NOMO-1 (cell line): ENCODE measurements around the gene SFRP2.

Experiments used
- DNase-seq, 2 experiments: peaks; one replicate each; lab custom pipeline; 2025; ENCODE audit not compliant: unreplicated experiment in 2 of 2; lab: John Stamatoyannopoulos, UW

SFRP2 gene

DNA sequence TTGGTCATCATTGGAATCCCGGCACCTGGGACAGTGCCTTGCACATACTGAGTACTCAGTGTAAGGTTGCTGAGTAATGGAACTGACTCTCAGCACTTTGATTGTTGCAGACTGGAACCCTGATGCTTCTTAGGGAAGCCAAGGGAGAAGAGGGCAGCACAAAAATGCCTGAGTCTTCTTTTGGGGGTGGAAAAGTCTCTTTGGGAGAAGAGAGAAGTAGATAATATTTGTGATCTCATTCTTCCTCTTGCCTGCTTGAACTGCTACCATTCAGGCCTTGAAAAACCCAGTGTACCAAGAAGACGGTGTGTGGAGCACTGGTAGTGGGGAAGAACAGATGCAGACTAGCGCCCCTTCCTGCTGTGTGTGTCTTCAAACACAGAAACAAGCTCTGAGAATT is 12.3 kb downstream of the SFRP2 start:
- no peak for DNase-seq

DNA sequence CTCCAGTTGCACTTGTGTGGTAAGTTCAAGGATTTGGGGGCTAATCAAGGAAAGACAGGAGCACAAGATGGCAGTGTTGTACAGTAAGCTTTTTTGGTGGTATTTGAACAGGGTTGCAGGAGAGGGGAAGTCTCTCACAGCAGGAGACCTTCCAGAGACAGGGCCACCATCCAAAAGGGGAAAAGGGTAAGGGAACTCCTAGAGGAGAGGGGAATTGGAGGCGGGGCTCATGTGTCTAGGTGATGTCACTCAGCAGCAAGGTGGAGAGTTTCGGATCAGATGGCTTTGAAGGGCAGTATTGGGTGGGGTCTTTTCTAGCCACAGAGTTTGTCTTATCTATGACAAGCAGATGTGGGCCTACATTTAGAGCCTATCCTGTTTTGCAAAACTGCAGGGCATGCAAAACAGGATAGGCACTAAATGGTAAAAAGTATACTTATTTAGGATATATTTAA is 15.6 kb downstream of the SFRP2 start:
- no peak for DNase-seq

- DNase-seq: peak; percentile 11 to 56
Observed at GRCh38 chr4:153771046-153771445, 17.8 kb downstream of the SFRP2 start.

DNA sequence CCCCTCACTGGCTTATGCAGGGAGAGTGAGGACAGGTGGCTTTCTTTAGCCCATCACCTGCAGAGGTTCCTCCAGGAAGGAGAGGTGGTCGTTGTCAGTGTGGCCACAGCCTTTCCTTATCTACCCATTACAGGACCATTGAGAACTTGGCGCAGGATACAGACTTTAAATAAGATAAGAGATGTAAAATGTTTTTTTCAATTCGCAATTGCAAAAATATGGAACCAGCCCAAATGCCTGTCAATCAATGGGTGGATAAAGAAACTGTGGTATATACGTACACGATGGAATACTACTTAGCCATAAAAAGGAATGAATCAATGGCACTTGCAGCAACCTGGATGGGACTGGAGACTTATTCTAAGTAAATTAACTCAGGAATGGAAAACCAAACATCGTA is 22.1 kb downstream of the SFRP2 start:
- no peak for DNase-seq

GRCh38 chr4:153765894-153766293 is 23.0 kb downstream of the SFRP2 start:
- no peak for DNase-seq

DNA sequence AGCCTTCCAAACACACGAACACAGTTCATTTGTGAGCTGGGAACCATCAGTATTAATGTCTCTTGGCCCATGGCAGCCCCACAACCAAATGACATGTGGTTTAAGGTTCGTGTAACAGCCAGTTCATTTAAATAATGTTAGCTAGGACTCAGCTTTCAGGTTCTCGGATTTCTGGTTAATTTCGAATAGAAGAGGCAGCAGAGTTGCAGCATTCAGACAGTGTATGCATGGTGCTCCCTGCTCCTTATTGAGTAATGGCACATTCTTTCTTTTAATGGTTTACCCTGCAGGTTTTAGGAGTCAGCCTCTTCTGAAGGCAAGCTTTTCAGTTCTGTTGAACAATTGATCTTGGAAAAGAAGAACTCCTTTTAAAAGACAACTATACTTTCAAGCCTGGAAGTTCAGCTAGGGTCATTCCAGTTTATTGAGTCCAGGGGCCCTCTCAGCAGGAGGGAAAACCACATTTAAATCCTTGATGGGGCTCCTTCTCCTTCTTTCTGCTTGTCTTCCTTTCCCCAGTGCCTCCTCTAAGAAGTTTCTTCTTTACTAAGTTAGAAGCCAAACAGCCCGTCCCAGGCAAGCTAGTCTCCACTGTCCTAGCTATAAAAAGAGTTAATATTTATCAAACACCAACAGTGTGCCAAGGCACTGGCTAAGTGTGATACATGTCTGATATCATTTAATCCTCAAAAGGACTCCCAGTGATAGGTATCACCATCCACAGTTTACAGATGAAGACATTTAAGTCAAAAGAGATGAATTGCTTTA is 24.1 kb downstream of the SFRP2 start:
- no peak for DNase-seq

DNA sequence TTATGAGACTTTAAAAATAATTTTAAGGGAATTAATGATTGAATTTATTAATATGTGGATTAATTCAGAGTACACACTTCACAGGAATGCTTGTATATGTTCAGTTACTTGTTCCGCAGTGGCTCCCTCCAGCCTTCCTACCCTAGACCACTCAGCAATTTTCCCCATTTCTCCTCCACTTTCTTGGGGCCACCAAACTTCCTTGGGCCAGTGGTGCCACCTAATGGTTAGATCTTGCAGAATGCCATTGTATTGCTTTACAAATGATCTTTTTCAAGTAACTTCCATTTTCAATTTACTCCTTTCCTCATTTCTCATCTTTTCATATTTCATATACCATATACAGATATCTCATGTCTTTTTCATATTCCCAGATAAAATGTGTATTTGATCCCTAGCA is 25.5 kb downstream of the SFRP2 start:
- peak; percentile 28 to 41 for DNase-seq

DNA sequence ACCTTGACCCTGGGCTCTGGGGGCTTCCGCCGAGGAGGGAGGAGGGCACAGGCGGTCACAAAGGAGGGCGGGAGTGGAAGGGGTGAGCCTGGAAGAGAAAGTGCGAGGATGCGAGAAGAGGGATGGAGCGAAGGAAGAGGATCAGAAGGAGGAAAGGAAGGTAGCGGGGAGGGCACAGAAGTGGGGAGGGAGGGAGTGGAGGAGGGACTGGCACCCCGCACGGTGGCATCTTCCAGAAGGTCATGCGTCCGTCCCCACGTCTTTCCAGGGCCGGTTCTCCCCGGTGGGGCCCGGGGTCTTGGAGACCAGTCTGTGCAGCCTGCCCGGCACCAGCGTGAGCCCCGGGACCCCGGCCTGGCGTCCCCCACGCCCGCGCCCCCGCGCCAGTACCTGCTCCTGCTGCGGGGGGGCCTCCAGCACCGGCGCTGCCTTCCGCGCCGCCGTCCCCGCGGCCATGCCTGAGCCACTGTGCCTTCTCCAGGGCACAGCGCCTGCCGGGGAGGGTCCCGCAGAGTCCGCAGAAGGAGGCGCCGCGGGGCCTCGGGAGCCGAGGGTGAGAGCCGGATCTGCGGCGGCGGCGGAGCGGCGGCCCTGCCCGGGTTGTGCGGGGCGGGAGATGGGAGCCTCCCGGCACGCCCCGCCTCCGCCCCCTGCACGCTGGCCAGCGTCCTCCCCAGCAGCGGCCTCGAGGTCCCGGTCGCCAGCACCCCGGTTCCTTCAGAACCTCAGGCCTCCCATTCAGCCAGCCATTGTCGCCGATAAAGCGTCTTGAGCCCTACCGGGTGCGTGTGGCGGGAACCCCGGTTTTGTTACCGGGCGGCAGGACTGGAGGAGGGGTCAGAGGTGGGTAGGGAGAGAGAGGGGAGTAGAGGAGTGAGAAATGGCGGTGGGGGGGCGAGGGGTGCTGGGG is 29.2 kb downstream of the SFRP2 start, which contains the start of gene RNF175:
Gene RNF175, minus strand, starts transcription at position 618 of the 910 bp plus-strand sequence. Its CDS starts 162 bp downstream, at position 456.
- DNase-seq: no peak

DNA sequence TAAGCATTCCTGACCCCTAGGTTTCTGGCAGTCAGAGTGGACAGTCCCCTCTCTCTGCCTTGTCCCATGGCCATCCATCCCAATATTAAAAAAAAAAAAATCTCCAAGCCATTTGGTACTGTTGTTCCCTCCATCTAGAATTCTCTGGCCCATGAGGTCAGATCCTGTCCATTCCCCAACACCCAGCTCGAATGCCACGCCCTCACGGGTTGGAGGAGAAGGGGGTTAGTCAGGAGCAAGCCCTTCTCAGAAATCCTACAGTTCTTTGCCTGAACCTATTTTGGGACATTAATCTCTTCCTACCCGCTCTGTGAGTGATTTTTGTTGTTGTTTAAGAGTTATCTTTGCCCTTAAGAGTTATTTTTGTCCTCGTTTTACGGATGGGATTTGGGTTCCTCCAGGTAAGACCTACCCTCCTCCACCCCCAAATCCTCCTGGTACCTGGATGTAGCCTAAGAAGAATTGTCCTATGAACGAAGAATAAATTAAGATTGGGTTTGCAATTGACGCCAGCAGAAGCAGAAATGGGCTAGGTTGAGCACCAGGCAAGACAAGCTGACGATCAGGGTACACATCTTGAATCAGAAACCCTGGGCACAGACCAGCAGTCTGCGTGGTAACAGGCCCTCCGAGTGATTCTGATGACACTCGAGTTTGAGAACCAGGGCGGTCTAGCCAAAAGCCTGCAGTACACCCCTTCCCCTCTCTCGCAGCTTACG is 30.0 kb downstream of the SFRP2 start:
- DNase-seq: no peak

GRCh38 chr4:153758136-153758535 is 30.7 kb downstream of the SFRP2 start:
- DNase-seq: no peak

DNA sequence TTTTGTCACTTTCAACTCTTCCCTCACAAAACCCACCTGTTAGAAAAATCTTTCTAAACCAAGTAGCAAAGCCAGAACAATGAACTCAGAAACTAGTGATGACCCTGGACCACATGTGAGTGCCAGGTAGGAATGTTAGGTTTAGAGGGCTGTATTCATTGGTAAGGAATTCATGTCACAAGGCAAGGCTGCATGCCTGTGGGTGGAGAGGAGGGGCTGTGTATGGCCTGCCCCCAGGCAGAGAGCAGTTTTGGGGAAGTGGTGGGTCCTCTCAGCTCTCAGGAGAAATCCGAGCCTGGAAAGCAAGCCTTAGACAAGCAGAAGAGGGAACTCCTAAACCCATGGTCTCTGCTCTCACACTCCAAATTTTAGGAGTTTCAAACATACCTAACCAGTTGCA is 31.5 kb downstream of the SFRP2 start:
- DNase-seq: peak; percentile 31 to 62

DNA sequence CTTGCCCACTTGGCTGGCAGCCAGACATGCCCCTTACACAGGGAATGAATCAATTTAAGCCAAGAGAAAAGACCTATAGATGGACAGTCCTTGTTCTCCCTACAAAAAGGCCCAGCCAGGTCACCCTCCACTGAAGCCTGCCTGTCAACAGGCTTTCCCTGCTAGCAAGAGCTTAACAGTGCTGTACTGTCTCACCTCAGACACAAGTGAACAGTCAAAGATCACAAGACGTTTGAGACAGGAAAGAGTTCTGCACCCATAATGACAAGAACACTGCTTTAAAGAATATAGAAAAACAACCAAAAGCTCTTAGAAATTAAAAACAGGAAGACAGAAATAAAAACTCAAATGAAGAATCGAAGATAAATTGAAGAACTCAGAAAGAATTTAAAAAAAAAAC is 33.7 kb downstream of the SFRP2 start:
- no peak for DNase-seq

GRCh38 chr4:153750197-153750817 is 38.6 kb downstream of the SFRP2 start:
- peak; percentile 58 to 86 for DNase-seq

- DNase-seq: no peak
Observed at GRCh38 chr4:153748378-153748777, 40.5 kb downstream of the SFRP2 start.

GRCh38 chr4:153747406-153747955 is 41.4 kb downstream of the SFRP2 start:
- peak; percentile 84 to 90 for DNase-seq

GRCh38 chr4:153745651-153746050 is 43.2 kb downstream of the SFRP2 start:
- no peak for DNase-seq

DNA sequence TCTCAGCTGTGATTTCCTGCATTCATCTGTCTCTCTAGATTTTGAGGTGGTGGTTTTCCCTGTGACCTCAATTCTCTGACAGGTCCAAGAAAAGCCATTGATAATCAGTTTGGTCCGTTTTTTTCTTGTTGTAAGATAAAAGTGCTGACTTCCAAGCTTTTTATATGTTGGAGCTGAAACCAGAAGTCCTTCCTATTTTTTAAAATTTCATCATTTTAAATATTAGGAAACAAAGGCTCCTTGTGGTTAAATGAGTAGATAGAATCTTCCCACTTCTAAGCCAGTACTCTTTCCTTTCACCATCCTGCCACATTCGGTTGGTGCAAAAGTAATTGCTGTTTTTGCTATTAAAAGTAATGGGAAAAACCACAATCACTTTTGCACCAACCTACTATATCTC is 47.3 kb downstream of the SFRP2 start:
- DNase-seq: no peak

- no peak for DNase-seq
Observed at GRCh38 chr4:153735906-153736461, 52.9 kb downstream of the SFRP2 start.

- DNase-seq: no peak
Observed at GRCh38 chr4:153733751-153734448, 55.0 kb downstream of the SFRP2 start.
